Naive thymus-derived CD4-positive, alpha-beta T cell (primary cell): ENCODE measurements around the gene MCUB. TPM values are rescaled to one million over a fixed set of nuclear protein-coding genes. Genes with fewer than 3 reads are reported as not detected.
A peak's percentile ranks its signal among the peaks of the same experiment; 100 is the strongest.

Experiments
- ATAC-seq: fragments of 150-1000 bp; cut with Tn5 transposase; 2 replicates; pipeline ENCODE4 v1.10.0; 2021; ENCODE audit warnings: mild to moderate bottlenecking, moderate library complexity
- CTCF ChIA-PET: fragments of 350-600 bp; sonication (Branson Sonifier 250); formaldehyde crosslinking; loops from one replicate; lab custom pipeline; 2021; ENCODE audit warnings: antibody characterized with exemption; lab: Charles Lee
- POLR2A ChIA-PET: fragments of 350-600 bp; sonication (Branson Sonifier 250); formaldehyde crosslinking; loops from one replicate; lab custom pipeline; 2021; ENCODE audit warnings: antibody characterized with exemption, inconsistent platforms; lab: Charles Lee
- DNase-seq, 9 donors: peaks; one replicate each; pipeline versions ENCODE4 v3.0.0 to v3.0.0-alpha.2; 2020 to 2022; ENCODE audit warnings: mixed read lengths in 1 of 9
- H3K27ac ChIP-seq: one replicate; pipeline ENCODE4 v1.7.0; 2013; ENCODE audit warnings: mild to moderate bottlenecking, low read depth, low read length, moderate library complexity
- H3K27me3 ChIP-seq, 2 donors: one replicate each; pipeline ENCODE4 v1.7.0; 2013; ENCODE audit warnings: low read length in 2 of 2, mild to moderate bottlenecking in 2 of 2, moderate library complexity in 2 of 2; ENCODE audit not compliant: control insufficient read depth in 2 of 2, insufficient read depth in 2 of 2
- H3K36me3 ChIP-seq, 3 experiments: 1 replicate in 2 of 3; 2 replicates in 1 of 3; pipeline ENCODE4 v1.7.0; 2013; ENCODE audit warnings: low read length in 3 of 3, mild to moderate bottlenecking in 3 of 3, moderate library complexity in 1 of 3; ENCODE audit not compliant: insufficient read depth in 3 of 3, control insufficient read depth in 2 of 3
- H3K4me1 ChIP-seq, 2 donors: one replicate each; pipeline ENCODE4 v1.7.0; 2013; ENCODE audit warnings: low read length in 2 of 2, mild to moderate bottlenecking in 2 of 2, moderate library complexity in 1 of 2; ENCODE audit not compliant: control insufficient read depth in 2 of 2, insufficient read depth in 2 of 2
- H3K4me3 ChIP-seq: 2 replicates; pipeline ENCODE4 v1.7.0; 2013; ENCODE audit warnings: mild to moderate bottlenecking, low read length
- H3K9me3 ChIP-seq, 3 experiments: 1 replicate in 2 of 3; 2 replicates in 1 of 3; pipeline ENCODE4 v1.7.0; 2013; ENCODE audit warnings: low read length in 3 of 3; ENCODE audit not compliant: control insufficient read depth in 2 of 3
- H3K27ac Mint-ChIP-seq, 9 donors: one replicate each; pipeline ENCODE4 v1.8.0; 2020 to 2022; ENCODE audit warnings: mixed read lengths in 9 of 9, mild to moderate bottlenecking in 8 of 9, moderate library complexity in 5 of 9, inconsistent platforms in 2 of 9
- H3K27me3 Mint-ChIP-seq, 5 donors: one replicate each; pipeline ENCODE4 v1.8.0; 2021 to 2022; ENCODE audit warnings: mixed read lengths in 5 of 5, mild to moderate bottlenecking in 1 of 5
- H3K36me3 Mint-ChIP-seq, 5 donors: one replicate each; pipeline ENCODE4 v1.8.0; 2020 to 2022; ENCODE audit warnings: mixed read lengths in 5 of 5, mild to moderate bottlenecking in 3 of 5, inconsistent platforms in 1 of 5
- H3K4me1 Mint-ChIP-seq, 7 donors: one replicate each; pipeline ENCODE4 v1.8.0; 2020 to 2022; ENCODE audit warnings: mixed read lengths in 7 of 7, mild to moderate bottlenecking in 3 of 7, inconsistent platforms in 1 of 7
- H3K4me3 Mint-ChIP-seq, 10 donors: one replicate each; pipeline ENCODE4 v1.8.0; 2020 to 2022; ENCODE audit warnings: mild to moderate bottlenecking in 10 of 10, mixed read lengths in 10 of 10, moderate library complexity in 6 of 10, inconsistent platforms in 2 of 10
- H3K9me3 Mint-ChIP-seq, 11 donors: one replicate each; pipeline ENCODE4 v1.8.0; 2020 to 2022; ENCODE audit warnings: mixed read lengths in 11 of 11, mild to moderate bottlenecking in 4 of 11, inconsistent platforms in 1 of 11, moderate library complexity in 1 of 11
- intact Hi-C, 2 donors: fragments of 100-400 bp; cut with micrococcal nuclease; formaldehyde crosslinking; loops; one replicate each; pipeline ENCODE4 v1.15.1; 2023
- polyA plus RNA-seq, 2 donors: library from polyadenylated mRNA; unstranded; fragments of 300-500 nt; fragmentation: Illumina TruSeq; gene quantifications; one replicate each; pipeline ENCODE4 v1.2.3, GENCODE V29; 2021
- total RNA-seq, 6 experiments: library from RNA in 5 of 6; stranded (reverse) in 5 of 6; gene quantifications; 1 replicate in 5 of 6; 2 replicates in 1 of 6; pipeline ENCODE4 v1.2.3 and lab custom pipeline; 2021 to 2026

MCUB gene
- total and polyA plus RNA-seq, 7 experiments from 2014 or later = 83.4 to 207 (median 164) TPM

- DNase-seq (peak in 7 of 9 donors; percentile 16 to 55 (median 31)), ATAC-seq (peak; percentile 85)
- POLR2A ChIA-PET = interaction anchor here (0.8 to 1.8 kb wide), 8 partner anchors 9 to 135 kb away, joined by 3 to 5 read pairs (median 4); partner anchors contain the start of gene MCUB
- Histone ChIP-seq H3K27ac (peak overlapping the region; percentile 42), H3K36me3 (peaks cover 6 to 61% (median 15%) of the 10 kb centered on the region in 3 experiments), H3K27me3 (no peaks in the 10 kb centered on the region), H3K9me3 (no peaks in the 10 kb centered on the region), H3K4me1 (peaks cover 17 to 23% of the 10 kb centered on the region in 2 donors), H3K4me3 (no peak overlapping the region)
- peak overlapping the region; percentile 59 to 90 (median 87) for H3K27ac Mint-ChIP-seq
- H3K4me1 Mint-ChIP-seq = peaks cover 17 to 62% (median 40%) of the 10 kb centered on the region in 7 donors
- no peaks in the 10 kb centered on the region for H3K27me3 Mint-ChIP-seq
- H3K36me3 Mint-ChIP-seq = peaks cover 17 to 52% (median 48%) of the 10 kb centered on the region in 5 donors
- H3K4me3 Mint-ChIP-seq = peak overlapping the region; percentile 40 to 79 (median 64)
- CTCF ChIA-PET = interaction anchor here (1.1 to 1.4 kb wide), 3 partner anchors 10 to 136 kb away, joined by 3 to 7 read pairs (median 3); partner anchors contain the start of gene CASP6
- intact Hi-C loops = loop anchor here in 1 of 2 donors (1.0 to 5.0 kb wide), 2 partner anchors 11 to 36 kb away; no protein-coding TSS in a partner anchor
- peaks cover 0 to 7% (median 0%) of the 10 kb centered on the region in 11 donors for H3K9me3 Mint-ChIP-seq
These were observed 130.8 kb downstream of the MCUB start for GRCh38 chr4:109690690-109691410.

DNA sequence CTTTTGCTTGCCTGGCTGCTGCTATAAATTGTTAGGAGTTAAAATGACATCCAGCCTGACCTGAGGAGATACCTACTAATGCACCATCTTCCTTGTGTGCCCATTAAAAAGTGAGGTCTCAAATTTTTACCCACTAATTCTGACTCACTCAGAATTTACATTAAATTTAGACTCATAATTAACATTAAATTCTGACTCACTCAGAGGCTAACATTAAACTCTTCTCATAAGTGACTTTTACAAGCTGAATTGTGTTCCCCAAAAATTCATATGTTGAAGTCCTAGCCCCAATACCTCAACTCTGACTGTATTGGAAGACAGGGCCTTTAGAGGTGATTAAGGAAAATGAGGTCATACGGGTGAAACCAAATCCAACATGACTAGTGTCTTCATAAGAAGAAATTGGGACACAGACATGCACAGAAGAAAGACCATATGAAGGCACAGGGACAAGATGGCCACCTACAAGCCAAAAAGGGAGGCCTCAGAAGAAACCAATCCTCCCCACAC is 131.4 kb downstream of the MCUB start:
- Mint-ChIP-seq H3K9me3 (peaks cover 0 to 7% (median 0%) of the 10 kb centered on the region in 11 donors), H3K4me3 (peak overlapping the region in 9 of 10 donors; percentile 40 to 79 (median 70)), H3K4me1 (peaks cover 17 to 68% (median 40%) of the 10 kb centered on the region in 7 donors), H3K27ac (peak overlapping the region in 8 of 9 donors; percentile 64 to 90 (median 87)), H3K27me3 (no peaks in the 10 kb centered on the region), H3K36me3 (peaks cover 17 to 54% (median 51%) of the 10 kb centered on the region in 5 donors)
- Histone ChIP-seq H3K9me3 (no peaks in the 10 kb centered on the region), H3K4me1 (peaks cover 17 to 23% of the 10 kb centered on the region in 2 donors), H3K36me3 (peaks cover 9 to 58% (median 14%) of the 10 kb centered on the region in 3 experiments), H3K27ac (peak overlapping the region; percentile 42), H3K27me3 (no peaks in the 10 kb centered on the region), H3K4me3 (no peak overlapping the region)
- DNase-seq (no peak), ATAC-seq (no peak)
- CTCF ChIA-PET = interaction anchor here (1.1 to 1.4 kb wide), 2 partner anchors 12 to 135 kb away, joined by 3 read pairs; partner anchors contain the start of gene CASP6
- POLR2A ChIA-PET = interaction anchor here (1.1 to 1.8 kb wide), 5 partner anchors 8 to 132 kb away, joined by 3 to 5 read pairs (median 4); partner anchors contain the start of gene MCUB
- intact Hi-C loops = loop anchor here in 1 of 2 donors (1.0 to 5.0 kb wide), 2 partner anchors 11 to 36 kb away; no protein-coding TSS in a partner anchor

DNA sequence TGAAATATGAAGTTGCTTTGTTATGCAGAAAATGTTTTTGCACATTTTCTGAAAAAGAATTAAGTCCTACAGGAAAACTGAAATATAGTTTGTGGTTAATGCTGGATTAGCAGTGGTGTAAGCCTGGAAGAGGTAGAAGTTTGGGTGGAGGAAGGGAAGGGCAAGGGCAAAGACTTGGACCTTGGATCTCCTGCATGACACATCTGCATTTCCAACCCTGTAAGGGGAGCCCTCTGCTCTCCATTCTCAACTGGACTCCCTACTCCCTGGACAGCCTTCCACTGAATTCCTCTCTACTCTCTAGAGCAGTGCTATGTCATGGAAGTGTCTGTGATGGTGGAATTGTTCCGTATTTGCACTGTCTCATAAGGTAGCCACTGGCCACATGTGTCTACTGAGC is 138.6 kb downstream of the MCUB start:
- Histone ChIP-seq H3K27me3 (no peaks in the 10 kb centered on the region), H3K4me3 (no peak overlapping the region), H3K4me1 (peaks cover 8 to 16% of the 10 kb centered on the region in 2 donors), H3K27ac (peak overlapping the region; percentile 0), H3K9me3 (no peaks in the 10 kb centered on the region), H3K36me3 (peaks cover 0 to 32% (median 4%) of the 10 kb centered on the region in 3 experiments)
- Mint-ChIP-seq H3K9me3 (peaks cover 0 to 8% (median 0%) of the 10 kb centered on the region in 11 donors), H3K27me3 (no peaks in the 10 kb centered on the region), H3K4me3 (peak overlapping the region in 1 of 10 donors; percentile 2), H3K27ac (peak overlapping the region in 7 of 9 donors; percentile 8 to 95 (median 85)), H3K36me3 (peaks cover 13 to 30% (median 25%) of the 10 kb centered on the region in 5 donors), H3K4me1 (peaks cover 16 to 68% (median 52%) of the 10 kb centered on the region in 7 donors)
- DNase-seq = no peak
- ChIA-PET CTCF (interaction anchor here (0.6 kb wide), 1 partner anchor 50 kb away, joined by 6 read pairs; no protein-coding TSS in a partner anchor), POLR2A (interaction anchor here (0.5 to 0.9 kb wide), 3 partner anchors 14 to 277 kb away, joined by 3 read pairs; no protein-coding TSS in a partner anchor)
- ATAC-seq = no peak
- intact Hi-C loops = no loop called here

DNA sequence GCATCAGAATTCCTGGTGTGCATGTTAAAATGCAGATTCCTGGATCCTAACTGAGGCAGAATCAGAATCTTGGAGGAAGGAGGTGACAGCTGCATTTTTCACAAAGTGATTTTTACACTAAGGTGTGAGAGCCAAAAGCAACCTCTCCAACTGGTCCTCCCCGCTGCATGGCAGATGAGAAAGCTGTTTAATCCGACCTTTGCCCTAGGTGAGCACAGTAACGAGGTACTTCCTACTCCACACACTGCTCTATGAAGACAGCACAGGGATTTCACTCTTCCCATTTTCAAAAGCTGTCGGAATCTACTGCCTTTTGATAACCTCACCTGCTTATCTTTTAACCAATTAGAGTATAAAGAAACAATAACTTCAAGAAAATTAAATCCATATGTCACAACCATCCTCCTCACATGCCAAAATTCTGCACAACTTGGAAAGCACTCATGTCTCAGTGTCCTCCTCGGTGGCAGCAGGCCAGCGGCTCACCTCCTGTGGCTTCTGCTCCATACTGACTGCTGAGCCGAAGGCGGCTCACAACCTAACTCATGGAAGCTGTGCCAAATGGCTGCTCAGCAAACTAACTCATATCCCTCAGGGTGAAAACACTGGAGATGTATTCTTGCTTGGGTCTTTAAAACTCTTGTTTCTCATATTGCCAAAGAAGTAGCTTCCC is 139.6 kb downstream of the MCUB start:
- Histone ChIP-seq H3K27me3 (no peaks in the 10 kb centered on the region), H3K4me1 (peaks cover 8 to 16% of the 10 kb centered on the region in 2 donors), H3K36me3 (peaks cover 0 to 22% (median 4%) of the 10 kb centered on the region in 3 experiments), H3K27ac (no peak overlapping the region), H3K4me3 (no peak overlapping the region), H3K9me3 (no peaks in the 10 kb centered on the region)
- ATAC-seq = no peak
- Mint-ChIP-seq H3K4me3 (peak overlapping the region in 1 of 10 donors; percentile 55), H3K36me3 (peaks cover 6 to 22% (median 17%) of the 10 kb centered on the region in 5 donors), H3K4me1 (peaks cover 20 to 68% (median 56%) of the 10 kb centered on the region in 7 donors), H3K27ac (peak overlapping the region in 7 of 9 donors; percentile 34 to 95 (median 87)), H3K9me3 (peaks cover 0 to 8% (median 0%) of the 10 kb centered on the region in 11 donors), H3K27me3 (no peaks in the 10 kb centered on the region)
- POLR2A ChIA-PET = interaction anchor here (0.6 to 4.1 kb wide), 7 partner anchors 9 to 1233 kb away, joined by 3 to 18 read pairs (median 4); partner anchors contain the start of genes MCUB and SEC24B
- DNase-seq = no peak
- intact Hi-C loops = loop anchor here (5.0 to 10.0 kb wide), 4 partner anchors 278 to 1705 kb away; partner anchors contain the start of gene ELOVL6 (in 1 of the 2)
- CTCF ChIA-PET = interaction anchor here (0.6 to 2.0 kb wide), 4 partner anchors 9 to 266 kb away, joined by 3 to 7 read pairs (median 6); partner anchors contain the start of gene SEC24B

DNA sequence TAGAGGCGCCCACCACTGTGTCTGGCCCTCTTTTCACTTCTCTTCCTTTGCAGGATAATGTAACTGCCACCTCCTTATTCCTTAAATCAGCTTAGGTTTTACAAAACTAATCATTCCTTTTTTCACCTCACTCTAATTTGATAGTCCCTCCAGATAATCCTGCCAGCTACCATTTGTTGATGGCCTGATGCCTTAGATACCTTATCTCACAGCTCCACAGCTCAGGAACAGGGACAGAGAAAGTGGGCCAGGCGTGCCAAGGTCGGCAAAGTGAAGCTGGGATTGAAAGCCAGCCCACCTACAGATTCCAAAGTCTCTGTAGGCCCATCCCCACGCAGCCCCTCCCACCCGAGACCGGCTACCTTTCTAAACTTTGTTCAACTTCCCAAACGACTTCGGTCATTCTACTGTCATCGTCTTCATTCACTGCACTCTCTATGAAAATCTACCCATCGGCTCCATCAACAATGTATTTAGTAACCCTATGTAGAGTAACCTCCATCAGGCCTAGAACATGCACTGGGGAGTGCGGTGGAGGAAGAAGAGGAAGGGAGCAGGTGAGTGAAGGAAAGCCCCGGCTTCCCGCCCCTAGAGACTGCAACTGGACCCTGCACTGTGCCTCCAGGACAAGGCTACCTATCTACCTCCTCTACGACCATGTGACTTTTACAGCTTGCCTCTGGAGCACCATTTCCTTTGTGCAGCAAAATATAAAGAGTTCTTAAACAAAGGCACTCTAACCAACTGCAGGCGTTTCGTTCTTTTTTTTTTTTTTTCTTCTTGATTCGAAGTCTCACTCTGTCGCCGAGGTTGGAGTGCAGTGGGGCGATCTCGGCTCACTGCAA is 141.7 kb downstream of the MCUB start:
- Histone ChIP-seq H3K4me1 (peaks cover 8 to 16% of the 10 kb centered on the region in 2 donors), H3K27ac (peak overlapping the region; percentile 83), H3K27me3 (no peaks in the 10 kb centered on the region), H3K36me3 (peaks cover 0 to 20% (median 0%) of the 10 kb centered on the region in 3 experiments), H3K4me3 (peak overlapping the region; percentile 78), H3K9me3 (no peaks in the 10 kb centered on the region)
- ATAC-seq = no peak
- Mint-ChIP-seq H3K4me3 (peak overlapping the region; percentile 86 to 96 (median 94)), H3K4me1 (peaks cover 20 to 58% (median 53%) of the 10 kb centered on the region in 7 donors), H3K27ac (peak overlapping the region; percentile 84 to 95 (median 94)), H3K9me3 (peaks cover 0 to 8% (median 0%) of the 10 kb centered on the region in 11 donors), H3K27me3 (no peaks in the 10 kb centered on the region), H3K36me3 (peaks cover 6 to 17% (median 13%) of the 10 kb centered on the region in 5 donors)
- ChIA-PET CTCF (interaction anchor here (0.6 to 2.0 kb wide), 7 partner anchors 9 to 1487 kb away, joined by 3 to 7 read pairs (median 4); no protein-coding TSS in a partner anchor), POLR2A (interaction anchor here (0.7 to 4.1 kb wide), 15 partner anchors 11 to 267 kb away, joined by 3 to 18 read pairs (median 4); partner anchors contain the start of gene MCUB)
- DNase-seq = peak in 5 of 9 donors; percentile 14 to 39 (median 34)
- intact Hi-C loops = loop anchor here (1.0 to 10.0 kb wide), 10 partner anchors 10 to 1707 kb away; partner anchors contain the start of gene ELOVL6 (in 1 of the 2)
